SK-N-MC (cell line): ENCODE measurements around the gene ZAR1.

ENCODE experiments used
- FOXP2 ChIP-seq: optimal IDR thresholded peaks from 2 replicates; pipeline ENCODE3; 2011; ENCODE audit warnings: mild to moderate bottlenecking, moderate library complexity; ENCODE audit not compliant: insufficient read depth; ENCODE audit errors: extremely low read length, control extremely low read depth
- POLR2AphosphoS5 ChIP-seq: IDR thresholded peaks from 2 replicates; pipeline ENCODE4 v1.6.1; 2012; ENCODE audit warnings: mild to moderate bottlenecking, low read depth, low read length, borderline replicate concordance

GRCh38 chr4:48449151-48449550, 40.9 kb upstream of the ZAR1 start:
- TF ChIP-seq POLR2AphosphoS5: no peak
- no peak for TF ChIP-seq FOXP2
